Activated CD4-positive, alpha-beta T cell treated with anti-CD3 and anti-CD28 coated beads, Interleukin-2, Interleukin-6, amounts not matched to agents 100 ng/mL and 50 ng/mL, durations not matched to agents 16 hours and 8 hours (primary cell): Measurements from ENCODE around the gene GLOD4.

Experiments used
- DNase-seq: peaks from one replicate; pipeline ENCODE4 v3.0.0-alpha.2; 2020

Gene GLOD4

GRCh38 chr17:737561-738113 is 44.4 kb downstream of the GLOD4 start:
- DNase-seq = no peak

- DNase-seq = no peak
Measured at GRCh38 chr17:733743-734142, 48.3 kb downstream of the GLOD4 start.

- DNase-seq = peak; percentile 51
Measured at GRCh38 chr17:732902-733720, 49.0 kb downstream of the GLOD4 start.

GRCh38 chr17:732067-732901 is 49.8 kb downstream of the GLOD4 start, which contains the start of gene TLCD3A:
TLCD3A (plus strand) TSS chr17:732596; CDS start chr17:732648, 52 bp downstream.
- DNase-seq = peak; percentile 63

- DNase-seq = peak; percentile 13
Measured at GRCh38 chr17:731644-732066, 50.4 kb downstream of the GLOD4 start.

- DNase-seq = no peak
Measured at GRCh38 chr17:728911-729310, 53.2 kb downstream of the GLOD4 start.

GRCh38 chr17:726271-726919 is 55.7 kb downstream of the GLOD4 start:
- no peak for DNase-seq

GRCh38 chr17:725746-726145 is 56.3 kb downstream of the GLOD4 start:
- DNase-seq = no peak

GRCh38 chr17:725084-725483 is 57.0 kb downstream of the GLOD4 start:
- no peak for DNase-seq

- DNase-seq = no peak
Measured at GRCh38 chr17:721540-721937, 60.5 kb downstream of the GLOD4 start.

- no peak for DNase-seq
Measured at GRCh38 chr17:720706-721539, 61.2 kb downstream of the GLOD4 start.

GRCh38 chr17:718075-718474 is 64.0 kb downstream of the GLOD4 start:
- DNase-seq = no peak
